ENCODE results near the gene BLTP1. TPM values are rescaled to one million over a fixed set of nuclear protein-coding genes. Genes with fewer than 3 reads are reported as not detected.

Gene BLTP1
- total and polyA plus RNA-seq, 7 donors = 9.9 to 47.9 (median 22.2) TPM

- TF ChIP-seq CTCF (IDR thresholded peaks at IDR 0.05) = no peak
- intact Hi-C loops (cut with DNase I) = no loop called here
- H3K4me3 ChIP-seq = no peak overlapping the region
- H3K27ac ChIP-seq = no peak overlapping the region
- DNase-seq (no peak), ATAC-seq (no peak)
- WGBS, 3 donors = 76 to 89% (median 81%) methylated on average over 1 of the region's 1 CpG
- H3K36me3 ChIP-seq (ENCODE audit: insufficient read depth in 1 of 2, low read depth in 1 of 2) = no peaks in the 10 kb centered on the region
- H3K9me3 ChIP-seq = peaks cover 3% of the 10 kb centered on the region
- no peaks in the 10 kb centered on the region for H3K27me3 ChIP-seq (ENCODE audit: insufficient read depth in 3 of 3, low read length in 2 of 3)
- H3K4me1 ChIP-seq = no peaks in the 10 kb centered on the region
Observed at GRCh38 chr4:122117743-122118142, 34.4 kb upstream of the BLTP1 start.

- DNase-seq = no peak
- intact Hi-C loops (cut with DNase I) = no loop called here
- no peak for ATAC-seq
- H3K4me1 ChIP-seq = no peaks in the 10 kb centered on the region
- H3K4me3 ChIP-seq = no peak overlapping the region
- H3K36me3 ChIP-seq (ENCODE audit: insufficient read depth in 1 of 2, low read depth in 1 of 2) = no peaks in the 10 kb centered on the region
- TF ChIP-seq CTCF (IDR thresholded peaks at IDR 0.05) = no peak
- WGBS, 3 donors = 82 to 92% (median 84%) methylated on average over 1 of the region's 1 CpG
- H3K27ac ChIP-seq = no peak overlapping the region
- H3K9me3 ChIP-seq = peaks cover 3% of the 10 kb centered on the region
- H3K27me3 ChIP-seq (ENCODE audit: insufficient read depth in 3 of 3, low read length in 2 of 3) = no peaks in the 10 kb centered on the region
Observed at GRCh38 chr4:122118243-122118642, 33.9 kb upstream of the BLTP1 start.

- Histone ChIP-seq H3K4me1 (no peaks in the 10 kb centered on the region), H3K27me3 (ENCODE audit: insufficient read depth in 3 of 3, low read length in 2 of 3) (no peaks in the 10 kb centered on the region), H3K4me3 (no peak overlapping the region), H3K36me3 (ENCODE audit: insufficient read depth in 1 of 2, low read depth in 1 of 2) (no peaks in the 10 kb centered on the region), H3K27ac (no peak overlapping the region), H3K9me3 (peaks cover 3% of the 10 kb centered on the region)
- no peak for TF ChIP-seq CTCF (IDR thresholded peaks at IDR 0.05)
- DNase-seq (no peak), ATAC-seq (no peak)
- WGBS, 3 donors = 85 to 100% (median 95%) methylated on average over 1 of the region's 1 CpG
- intact Hi-C loops (cut with DNase I) = no loop called here
Observed at GRCh38 chr4:122119739-122120138, 32.4 kb upstream of the BLTP1 start.

GRCh38 chr4:122121593-122121992, 30.5 kb upstream of the BLTP1 start:
- Histone ChIP-seq H3K4me3 (no peak overlapping the region), H3K27me3 (ENCODE audit: insufficient read depth in 3 of 3, low read length in 2 of 3) (no peaks in the 10 kb centered on the region), H3K27ac (no peak overlapping the region), H3K9me3 (peaks cover 3% of the 10 kb centered on the region), H3K36me3 (ENCODE audit: insufficient read depth in 1 of 2, low read depth in 1 of 2) (no peaks in the 10 kb centered on the region), H3K4me1 (no peaks in the 10 kb centered on the region)
- intact Hi-C loops (cut with DNase I) = no loop called here
- no peak for ATAC-seq
- no peak for DNase-seq
- TF ChIP-seq CTCF (IDR thresholded peaks at IDR 0.05) = no peak
- WGBS, 3 donors = 89 to 93% (median 91%) methylated on average over 2 of the region's 2 CpGs

- no peak for ATAC-seq
- Histone ChIP-seq H3K27me3 (ENCODE audit: insufficient read depth in 3 of 3, low read length in 2 of 3) (no peaks in the 10 kb centered on the region), H3K9me3 (peaks cover 3% of the 10 kb centered on the region), H3K4me1 (no peaks in the 10 kb centered on the region), H3K4me3 (no peak overlapping the region), H3K27ac (no peak overlapping the region), H3K36me3 (ENCODE audit: insufficient read depth in 1 of 2, low read depth in 1 of 2) (no peaks in the 10 kb centered on the region)
- DNase-seq = no peak
- intact Hi-C loops (cut with DNase I) = no loop called here
- no peak for TF ChIP-seq CTCF (IDR thresholded peaks at IDR 0.05)
- 75 to 78% (median 76%) methylated on average over 2 of the region's 2 CpGs for WGBS, 3 donors
Observed at GRCh38 chr4:122122083-122122482, 30.0 kb upstream of the BLTP1 start.
